Omental fat pad (tissue), 4 donors: ENCODE results near the gene NXPE3. TPM values are rescaled to one million over a fixed set of nuclear protein-coding genes. Genes with fewer than 3 reads are reported as not detected.

Experiments
- ATAC-seq: fragments of 150-250 bp; one replicate; pipeline ENCODE4 v1.9.1; 2016; ENCODE audit warnings: mild to moderate bottlenecking, moderate library complexity; ENCODE audit not compliant: low FRiP score
- DNase-seq: peaks from one replicate; pipeline ENCODE4 v3.0.0-alpha.2; 2019; ENCODE audit warnings: low spot score
- total RNA-seq, 4 donors: library from RNA; depleted of rRNA; stranded (reverse); fragments of >200 nt; gene quantifications; one replicate each; pipeline ENCODE4 v1.1.0, GENCODE V29; 2016
- TF ChIP-seq, protein P1 (sequence below), 3 donors: fragments of 450-650 bp; IDR thresholded peaks; one replicate each; pipeline ENCODE4 v1.5.1; 2016 to 2017; ENCODE audit warnings: antibody characterized with exemption in 3 of 3, mild to moderate bottlenecking in 3 of 3, moderate library complexity in 2 of 3

Gene NXPE3
- total RNA-seq, 4 donors from 2014 or later, result 6.5 to 22.9 (median 10.7) TPM

DNA sequence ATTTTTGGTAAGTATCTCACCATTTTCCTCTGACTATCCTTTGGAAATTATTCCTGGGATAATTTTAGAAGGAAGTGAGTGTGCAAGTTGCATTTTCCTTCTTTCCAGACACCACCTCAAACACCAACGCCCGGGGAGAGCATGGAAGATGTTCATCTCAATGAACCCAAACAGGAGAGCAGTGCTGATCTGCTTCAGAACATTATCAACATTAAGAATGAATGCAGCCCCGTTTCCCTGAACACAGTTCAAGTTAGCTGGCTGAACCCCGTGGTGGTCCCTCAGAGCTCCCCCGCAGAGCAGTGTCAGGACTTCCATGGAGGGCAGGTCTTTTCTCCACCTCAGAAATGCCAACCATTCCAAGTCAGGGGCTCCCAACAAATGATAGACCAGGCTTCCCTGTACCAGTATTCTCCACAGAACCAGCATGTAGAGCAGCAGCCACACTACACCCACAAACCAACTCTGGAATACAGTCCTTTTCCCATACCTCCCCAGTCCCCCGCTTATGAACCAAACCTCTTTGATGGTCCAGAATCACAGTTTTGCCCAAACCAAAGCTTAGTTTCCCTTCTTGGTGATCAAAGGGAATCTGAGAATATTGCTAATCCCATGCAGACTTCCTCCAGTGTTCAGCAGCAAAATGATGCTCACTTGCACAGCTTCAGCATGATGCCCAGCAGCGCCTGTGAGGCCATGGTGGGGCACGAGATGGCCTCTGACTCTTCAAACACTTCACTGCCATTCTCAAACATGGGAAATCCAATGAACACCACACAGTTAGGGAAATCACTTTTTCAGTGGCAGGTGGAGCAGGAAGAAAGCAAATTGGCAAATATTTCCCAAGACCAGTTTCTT is 74.2 kb downstream of the NXPE3 start:
- no peak for DNase-seq
- no peak for ATAC-seq
- TF ChIP-seq, protein P1, sequence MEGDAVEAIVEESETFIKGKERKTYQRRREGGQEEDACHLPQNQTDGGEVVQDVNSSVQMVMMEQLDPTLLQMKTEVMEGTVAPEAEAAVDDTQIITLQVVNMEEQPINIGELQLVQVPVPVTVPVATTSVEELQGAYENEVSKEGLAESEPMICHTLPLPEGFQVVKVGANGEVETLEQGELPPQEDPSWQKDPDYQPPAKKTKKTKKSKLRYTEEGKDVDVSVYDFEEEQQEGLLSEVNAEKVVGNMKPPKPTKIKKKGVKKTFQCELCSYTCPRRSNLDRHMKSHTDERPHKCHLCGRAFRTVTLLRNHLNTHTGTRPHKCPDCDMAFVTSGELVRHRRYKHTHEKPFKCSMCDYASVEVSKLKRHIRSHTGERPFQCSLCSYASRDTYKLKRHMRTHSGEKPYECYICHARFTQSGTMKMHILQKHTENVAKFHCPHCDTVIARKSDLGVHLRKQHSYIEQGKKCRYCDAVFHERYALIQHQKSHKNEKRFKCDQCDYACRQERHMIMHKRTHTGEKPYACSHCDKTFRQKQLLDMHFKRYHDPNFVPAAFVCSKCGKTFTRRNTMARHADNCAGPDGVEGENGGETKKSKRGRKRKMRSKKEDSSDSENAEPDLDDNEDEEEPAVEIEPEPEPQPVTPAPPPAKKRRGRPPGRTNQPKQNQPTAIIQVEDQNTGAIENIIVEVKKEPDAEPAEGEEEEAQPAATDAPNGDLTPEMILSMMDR (IDR thresholded peaks at IDR 0.05), result no peak

DNA sequence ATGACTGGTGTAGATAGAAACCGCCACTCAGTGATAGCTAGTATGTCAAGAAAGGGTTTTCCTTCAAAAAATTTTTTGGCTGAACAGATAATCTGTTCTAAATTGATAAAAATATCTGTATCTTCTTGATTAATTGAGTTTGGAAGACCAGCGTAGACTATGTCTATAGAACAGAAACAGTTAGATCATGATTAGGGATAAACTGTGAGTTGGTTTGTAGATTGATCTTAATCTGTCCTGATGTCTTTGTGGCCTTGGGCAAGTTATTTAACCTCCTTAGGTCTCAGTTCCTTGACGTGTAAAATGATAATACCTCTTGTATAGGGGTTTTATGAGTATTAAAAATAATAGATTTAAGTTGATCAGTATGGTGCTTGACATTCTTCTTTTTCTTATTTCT is 75.0 kb downstream of the NXPE3 start:
- no peak for ATAC-seq
- TF ChIP-seq, protein P1 (IDR thresholded peaks at IDR 0.05), result no peak
- no peak for DNase-seq

DNA sequence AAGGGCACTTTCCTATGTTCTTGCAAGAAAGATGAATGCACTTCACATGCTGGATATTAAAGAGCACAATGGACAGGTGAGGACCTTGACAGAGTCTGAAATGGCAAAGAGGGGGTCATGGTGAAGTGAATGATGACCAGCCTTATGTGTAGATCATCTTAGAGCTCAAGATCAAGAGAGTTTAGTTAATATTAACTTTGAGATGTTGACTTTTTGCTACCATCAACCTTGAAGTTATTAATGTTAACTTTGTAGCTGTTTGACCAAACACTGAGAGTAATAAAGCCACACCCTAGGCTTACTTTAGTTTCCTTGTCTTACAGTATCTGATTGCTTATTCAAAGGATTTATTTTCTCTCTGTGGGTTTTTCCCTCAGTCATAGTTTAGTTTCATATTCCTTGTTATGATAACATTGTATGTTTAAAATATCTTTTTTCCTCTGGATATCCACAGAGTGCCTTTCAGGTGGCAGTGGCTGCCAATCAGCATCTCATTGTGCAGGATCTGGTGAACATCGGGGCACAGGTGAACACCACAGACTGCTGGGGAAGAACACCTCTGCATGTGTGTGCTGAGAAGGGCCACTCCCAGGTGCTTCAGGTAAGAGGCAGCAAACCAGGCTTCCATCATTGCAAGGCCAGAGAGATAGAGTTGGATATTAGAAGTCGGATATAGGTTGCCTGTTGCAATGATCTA is 75.7 kb downstream of the NXPE3 start:
- no peak for ATAC-seq
- TF ChIP-seq, protein P1 (IDR thresholded peaks at IDR 0.05), result no peak
- DNase-seq, result no peak

DNA sequence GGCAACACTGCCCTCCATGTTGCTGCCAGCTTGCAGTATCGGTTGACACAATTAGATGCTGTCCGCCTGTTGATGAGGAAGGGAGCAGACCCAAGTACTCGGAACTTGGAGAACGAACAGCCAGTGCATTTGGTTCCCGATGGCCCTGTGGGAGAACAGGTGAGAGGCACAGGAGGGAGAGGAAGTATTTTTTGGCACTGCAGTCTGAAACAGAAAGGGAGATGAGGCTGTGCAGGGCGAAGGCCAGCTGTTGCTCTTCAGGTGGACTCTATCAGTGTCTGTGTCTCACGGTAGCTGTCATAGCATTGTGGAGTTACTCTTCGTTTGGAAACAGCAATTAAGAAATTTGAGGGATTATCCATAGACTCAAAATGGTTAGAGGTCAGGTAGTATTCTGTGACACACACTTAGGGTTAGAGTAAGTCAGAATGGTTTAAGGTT is 78.3 kb downstream of the NXPE3 start:
- TF ChIP-seq, protein P1 (IDR thresholded peaks at IDR 0.05), result no peak
- ATAC-seq (no peak), DNase-seq (no peak)

DNA sequence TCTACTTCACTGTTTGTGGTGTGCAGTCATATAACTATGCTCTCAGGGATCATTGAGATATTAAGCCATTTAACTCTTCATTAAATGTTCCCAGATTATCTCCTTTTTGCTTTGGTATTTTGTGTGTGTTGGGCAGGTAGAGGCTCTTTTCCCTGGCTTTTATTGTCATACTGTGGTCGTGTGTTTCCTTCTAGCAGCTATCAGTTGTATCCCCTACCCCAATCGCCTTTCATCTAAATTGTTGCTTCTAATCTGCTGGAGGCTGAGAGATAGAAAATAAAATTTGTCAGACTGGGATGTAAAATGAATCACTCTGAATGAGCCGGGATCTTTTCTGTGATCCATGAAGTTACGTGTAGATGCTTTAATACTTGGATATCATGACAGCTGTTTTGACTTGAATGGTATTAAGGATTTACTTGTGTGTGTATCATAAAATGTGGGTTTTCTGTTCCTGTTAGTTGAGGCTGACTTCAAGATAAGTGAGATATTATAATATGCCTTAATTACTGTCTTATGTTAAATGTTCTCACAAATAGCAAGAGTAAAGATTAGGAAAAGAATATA is 79.5 kb downstream of the NXPE3 start:
- no peak for DNase-seq
- ATAC-seq, result no peak
- TF ChIP-seq, protein P1 (IDR thresholded peaks at IDR 0.05), result no peak

DNA sequence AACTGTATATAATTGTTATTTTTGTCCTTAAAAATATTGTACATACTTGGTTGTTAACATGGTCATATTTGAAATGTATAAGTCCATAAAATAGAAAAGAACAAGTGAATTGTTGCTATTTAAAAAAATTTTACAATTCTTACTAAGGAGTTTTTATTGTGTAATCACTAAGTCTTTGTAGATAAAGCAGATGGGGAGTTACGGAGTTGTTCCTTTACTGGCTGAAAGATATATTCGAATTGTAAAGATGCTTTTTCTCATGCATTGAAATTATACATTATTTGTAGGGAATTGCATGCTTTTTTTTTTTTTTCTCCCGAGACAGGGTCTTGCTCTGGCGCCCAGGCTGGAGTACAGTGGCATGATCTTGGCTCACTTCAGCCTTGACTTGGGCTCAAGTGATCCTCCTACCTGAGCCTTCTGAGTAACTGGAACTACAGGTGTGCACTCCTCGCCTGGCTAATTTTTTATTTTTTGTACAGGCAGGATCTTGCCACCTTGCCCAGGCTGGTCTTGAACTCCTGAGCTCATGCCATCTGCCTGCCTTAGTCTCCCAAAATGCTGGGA is 81.0 kb downstream of the NXPE3 start:
- TF ChIP-seq, protein P1 (IDR thresholded peaks at IDR 0.05), result no peak
- no peak for ATAC-seq
- no peak for DNase-seq
